Astrocyte of the cerebellum (primary cell): Measurements from ENCODE around the gene TPST1.
"Not testable (repeated sequence)": the region's sequence is repeated elsewhere in the genome, so short reads cannot be mapped to it uniquely, and the experiment has no call there.

Experiments used
- DNase-seq: peaks from one replicate; pipeline ENCODE4 v3.0.0-alpha.2; 2011; ENCODE audit warnings: low read depth
- H3K4me3 ChIP-seq: 2 replicates; pipeline ENCODE4 v1.5.1; 2011; ENCODE audit warnings: mild to moderate bottlenecking, low read depth, low read length, moderate library complexity
- in situ Hi-C: cut with HindIII; loops from 2 replicates; pipeline ENCODE4 v1.10.0; 2017; ENCODE audit warnings: low sequenced_read_pairs
- TF ChIP-seq, protein P1 (sequence below): IDR thresholded peaks from 2 replicates; pipeline ENCODE4 v1.5.1; 2012; ENCODE audit warnings: low read length, low read depth, moderate library complexity, mild to moderate bottlenecking; ENCODE audit errors: missing control alignments

Gene TPST1

DNA sequence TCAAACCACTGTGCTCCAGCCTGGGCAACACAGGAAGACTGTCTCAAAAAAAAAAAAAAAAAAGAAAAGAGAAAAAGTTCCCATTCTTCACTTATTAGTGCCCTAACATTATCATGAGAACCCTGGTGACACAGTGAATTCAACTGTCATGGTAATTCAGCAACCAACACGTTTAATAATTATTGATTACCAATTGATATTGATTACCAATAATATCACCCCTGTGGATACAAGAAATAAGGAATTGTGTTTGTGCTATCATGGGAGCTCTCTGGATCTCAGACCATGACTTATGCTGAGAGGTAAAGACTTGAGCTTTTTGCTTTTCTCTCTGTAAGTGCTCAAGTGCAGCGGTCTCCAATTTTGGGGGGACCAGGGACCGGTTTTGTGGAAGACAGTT is 195.3 kb downstream of the TPST1 start:
- TF ChIP-seq, protein P1, sequence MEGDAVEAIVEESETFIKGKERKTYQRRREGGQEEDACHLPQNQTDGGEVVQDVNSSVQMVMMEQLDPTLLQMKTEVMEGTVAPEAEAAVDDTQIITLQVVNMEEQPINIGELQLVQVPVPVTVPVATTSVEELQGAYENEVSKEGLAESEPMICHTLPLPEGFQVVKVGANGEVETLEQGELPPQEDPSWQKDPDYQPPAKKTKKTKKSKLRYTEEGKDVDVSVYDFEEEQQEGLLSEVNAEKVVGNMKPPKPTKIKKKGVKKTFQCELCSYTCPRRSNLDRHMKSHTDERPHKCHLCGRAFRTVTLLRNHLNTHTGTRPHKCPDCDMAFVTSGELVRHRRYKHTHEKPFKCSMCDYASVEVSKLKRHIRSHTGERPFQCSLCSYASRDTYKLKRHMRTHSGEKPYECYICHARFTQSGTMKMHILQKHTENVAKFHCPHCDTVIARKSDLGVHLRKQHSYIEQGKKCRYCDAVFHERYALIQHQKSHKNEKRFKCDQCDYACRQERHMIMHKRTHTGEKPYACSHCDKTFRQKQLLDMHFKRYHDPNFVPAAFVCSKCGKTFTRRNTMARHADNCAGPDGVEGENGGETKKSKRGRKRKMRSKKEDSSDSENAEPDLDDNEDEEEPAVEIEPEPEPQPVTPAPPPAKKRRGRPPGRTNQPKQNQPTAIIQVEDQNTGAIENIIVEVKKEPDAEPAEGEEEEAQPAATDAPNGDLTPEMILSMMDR = no peak
- H3K4me3 ChIP-seq = no peak overlapping the region
- no peak for DNase-seq
- in situ Hi-C loops = no loop called here

- in situ Hi-C loops, H3K4me3 ChIP-seq, DNase-seq: not testable (repeated sequence)
These were observed 196.0 kb downstream of the TPST1 start for GRCh38 chr7:66401126-66401525.

DNA sequence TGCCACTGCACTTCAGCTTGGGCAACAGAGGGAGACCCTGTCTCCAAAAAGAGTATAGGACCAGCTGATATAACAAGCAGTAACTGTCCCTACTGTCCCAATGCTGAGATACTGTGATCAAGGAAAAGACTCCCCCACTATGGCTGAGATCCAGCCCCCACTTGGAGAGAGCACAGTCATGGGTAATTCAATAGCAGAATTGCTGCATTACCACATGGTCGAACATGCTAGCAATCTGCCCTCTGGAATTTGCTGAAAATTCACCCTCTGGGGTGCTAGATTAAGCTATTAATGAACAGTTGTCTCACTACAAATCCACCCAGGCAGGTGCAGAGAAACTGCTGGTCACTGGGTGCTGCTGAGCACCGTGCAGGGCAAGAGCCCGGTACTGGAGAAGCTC is 196.8 kb downstream of the TPST1 start:
- in situ Hi-C loops, H3K4me3 ChIP-seq, DNase-seq: not testable (repeated sequence)

GRCh38 chr7:66403564-66403963 is 198.4 kb downstream of the TPST1 start:
- TF ChIP-seq, protein P1 = no peak
- no peak overlapping the region for H3K4me3 ChIP-seq
- DNase-seq = no peak
- in situ Hi-C loops = no loop called here

DNA sequence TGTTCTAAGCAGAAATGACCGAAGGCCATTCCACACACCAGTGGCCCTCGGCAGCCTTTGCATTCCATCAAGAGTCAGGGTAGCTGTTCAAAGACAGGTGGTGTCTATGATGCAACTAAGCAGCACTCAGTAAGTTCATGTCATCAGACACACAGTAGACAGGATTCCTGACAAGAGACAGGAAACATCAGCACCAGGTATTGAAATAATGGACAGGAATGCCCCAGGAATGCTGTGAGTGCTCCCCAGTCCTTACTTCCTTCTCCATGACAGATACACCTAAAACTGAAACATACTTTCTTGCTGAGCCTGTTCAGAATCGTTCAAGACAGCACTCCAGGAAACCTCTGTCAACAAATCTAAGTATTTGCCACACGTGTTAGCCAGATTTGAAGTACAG is 204.4 kb downstream of the TPST1 start:
- in situ Hi-C loops = no loop called here
- TF ChIP-seq, protein P1 = no peak
- no peak overlapping the region for H3K4me3 ChIP-seq
- DNase-seq = no peak
